22Rv1 (cell line): ENCODE measurements around the gene RNF220.

Source experiments
- CTCF ChIP-seq: fragments of 450-650 bp; IDR thresholded peaks from 2 replicates; pipeline ENCODE4 v1.5.1; 2017; ENCODE audit warnings: mild to moderate bottlenecking
- ZFX ChIP-seq: fragments of 450-650 bp; IDR thresholded peaks from 2 replicates; pipeline ENCODE4 v1.6.1; 2017; ENCODE audit warnings: antibody characterized with exemption, borderline replicate concordance

- no peak for TF ChIP-seq CTCF
- no peak for TF ChIP-seq ZFX
Measured at GRCh38 chr1:44559330-44559729, 154.3 kb downstream of the RNF220 start.
